Fibroblast of skin of abdomen (primary cell): ENCODE data around the gene DYNC1H1.
A peak's percentile ranks its signal among the peaks of the same experiment; 100 is the strongest.

Experiments
- DNase-seq: peaks from one replicate; pipeline ENCODE4 v3.0.0-alpha.2; 2013

The DYNC1H1 gene

GRCh38 chr14:102000902-102001301, 36.5 kb downstream of the DYNC1H1 start:
- no peak for DNase-seq

- DNase-seq, result no peak
Observed at GRCh38 chr14:102005336-102005735, 41.0 kb downstream of the DYNC1H1 start.

- no peak for DNase-seq
Observed at GRCh38 chr14:102007916-102008418, 43.6 kb downstream of the DYNC1H1 start.

DNA sequence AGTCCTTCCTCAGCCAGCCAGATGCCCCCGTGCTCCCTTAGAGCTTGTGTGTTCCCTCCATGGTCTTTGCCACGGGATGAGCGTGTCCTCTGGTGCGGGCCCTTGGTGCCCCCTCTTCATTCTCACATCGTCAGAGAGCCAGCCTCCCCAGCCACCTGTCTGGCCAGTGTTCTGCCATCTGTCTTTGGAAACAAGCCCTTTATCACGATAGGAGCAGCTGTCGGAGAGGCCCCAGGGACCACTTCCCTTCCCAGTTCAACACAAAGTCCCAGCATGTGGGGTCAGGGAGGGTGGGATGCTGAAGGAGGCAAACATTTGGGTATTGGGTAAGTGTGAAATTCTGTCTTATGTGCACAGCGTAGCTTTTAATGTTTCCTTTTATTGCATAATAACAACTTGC, 44.5 kb downstream of the DYNC1H1 start:
- DNase-seq, result no peak

DNA sequence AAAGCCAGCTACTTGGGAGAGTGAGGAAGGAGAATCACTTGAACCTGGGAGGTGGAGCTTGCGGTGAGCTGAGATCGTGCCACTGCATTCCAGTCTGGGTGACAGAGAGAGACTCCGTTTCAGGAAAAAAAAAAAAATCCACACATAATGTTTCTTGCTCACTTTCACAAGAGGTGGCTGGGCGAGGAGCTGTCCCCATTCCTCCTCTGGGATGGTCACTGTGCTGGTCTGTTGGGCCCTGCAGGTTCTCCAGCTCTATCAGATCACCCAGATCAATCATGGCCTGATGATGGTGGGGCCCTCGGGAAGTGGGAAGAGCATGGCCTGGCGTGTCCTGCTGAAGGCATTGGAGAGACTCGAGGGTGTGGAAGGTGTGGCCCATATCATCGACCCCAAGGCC, 47.3 kb downstream of the DYNC1H1 start:
- DNase-seq, result no peak

GRCh38 chr14:102012336-102012735, 48.0 kb downstream of the DYNC1H1 start:
- DNase-seq, result no peak

GRCh38 chr14:102013669-102014200, 49.4 kb downstream of the DYNC1H1 start:
- DNase-seq, result no peak

- no peak for DNase-seq
Observed at GRCh38 chr14:102015045-102015685, 50.8 kb downstream of the DYNC1H1 start.

- no peak for DNase-seq
Observed at GRCh38 chr14:102015771-102016170, 51.4 kb downstream of the DYNC1H1 start.

GRCh38 chr14:102016420-102017090, 52.2 kb downstream of the DYNC1H1 start:
- no peak for DNase-seq

GRCh38 chr14:102018251-102018650, 53.9 kb downstream of the DYNC1H1 start:
- no peak for DNase-seq

DNA sequence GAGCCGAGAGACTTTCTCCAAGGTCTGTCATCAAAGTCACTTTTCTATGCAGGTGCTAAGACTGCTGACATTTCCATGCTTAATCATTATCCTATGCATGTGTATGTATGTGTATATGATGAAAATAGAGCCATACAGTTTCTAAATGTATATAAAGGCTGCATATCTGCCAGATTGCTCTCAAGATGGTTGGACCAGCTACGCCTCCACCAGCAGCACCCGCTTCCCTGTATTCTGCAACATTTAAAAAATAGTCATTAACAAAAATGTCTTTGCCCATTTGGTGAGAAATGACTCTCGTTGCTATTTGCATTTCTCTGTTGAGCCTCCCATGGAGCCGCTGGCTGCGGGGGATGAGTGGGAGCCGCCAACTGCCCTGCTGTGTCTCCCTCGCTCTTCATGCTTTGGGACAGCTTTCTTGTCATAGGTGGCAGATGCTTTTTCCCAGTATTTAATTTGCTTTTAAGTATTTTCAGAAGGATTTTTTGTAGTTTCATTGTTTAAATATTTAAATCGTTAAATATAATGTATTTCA, 54.7 kb downstream of the DYNC1H1 start:
- no peak for DNase-seq

GRCh38 chr14:102020058-102020971, 55.9 kb downstream of the DYNC1H1 start:
- peak; percentile 77 for DNase-seq

- no peak for DNase-seq
Observed at GRCh38 chr14:102026934-102027333, 62.6 kb downstream of the DYNC1H1 start.

- no peak for DNase-seq
Observed at GRCh38 chr14:102027951-102028350, 63.6 kb downstream of the DYNC1H1 start.

DNA sequence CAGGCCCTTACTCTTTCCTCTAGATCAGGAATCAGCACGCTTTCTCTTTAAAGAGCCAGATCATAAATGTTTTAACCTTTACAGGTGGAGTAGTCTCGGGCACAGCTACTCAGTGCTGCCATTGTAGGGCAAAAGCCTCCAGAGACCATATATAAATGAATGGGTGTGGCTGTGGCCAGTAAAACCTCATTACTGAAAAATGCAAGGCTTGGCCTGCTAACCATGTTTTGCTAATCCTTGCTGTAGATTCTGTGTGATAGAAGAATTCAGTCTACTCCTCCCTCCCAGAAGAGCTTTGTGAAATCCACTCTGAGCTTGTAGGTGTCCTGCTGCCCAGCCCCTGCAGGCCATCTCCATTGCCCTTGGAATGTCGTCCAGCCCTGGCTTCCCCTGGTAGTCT, 64.4 kb downstream of the DYNC1H1 start:
- peak; percentile 65 for DNase-seq

DNA sequence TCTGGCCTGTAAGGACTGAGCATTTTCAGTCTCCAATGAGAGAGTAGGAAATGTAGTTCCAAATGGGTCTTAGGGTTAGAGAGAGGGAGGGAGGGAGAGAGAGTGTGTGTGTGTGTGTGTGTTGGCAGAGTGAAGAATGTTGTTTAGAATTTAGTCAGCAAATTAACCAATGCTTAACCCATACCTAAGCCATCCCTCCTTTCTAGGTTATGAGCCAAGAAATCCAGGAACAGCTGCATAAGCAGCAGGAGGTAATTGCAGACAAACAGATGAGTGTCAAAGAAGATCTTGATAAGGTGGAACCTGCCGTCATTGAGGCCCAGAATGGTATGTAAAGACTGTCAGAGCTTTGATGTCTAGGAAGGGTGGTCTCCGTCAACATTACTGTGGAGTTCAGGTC, 65.6 kb downstream of the DYNC1H1 start:
- DNase-seq, result peak; percentile 17

GRCh38 chr14:102033241-102033640, 68.9 kb downstream of the DYNC1H1 start:
- DNase-seq, result no peak

DNA sequence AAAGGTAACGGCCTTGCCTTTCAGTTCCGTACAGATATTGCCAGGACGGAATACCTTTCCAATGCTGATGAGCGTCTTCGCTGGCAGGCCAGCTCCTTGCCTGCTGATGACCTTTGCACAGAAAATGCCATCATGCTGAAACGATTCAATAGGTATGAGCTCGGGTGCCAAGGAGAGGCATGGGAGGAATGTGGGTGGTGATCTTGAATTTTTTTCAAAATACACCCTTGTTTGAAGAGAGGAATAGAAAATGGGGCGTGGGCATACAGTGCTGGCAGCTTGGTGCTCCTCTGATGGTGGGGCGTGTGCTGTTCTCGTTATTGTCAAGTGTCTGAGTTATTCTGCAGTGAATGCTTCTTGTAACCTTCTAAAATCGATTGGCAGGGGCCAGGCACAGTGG, 69.9 kb downstream of the DYNC1H1 start:
- DNase-seq, result no peak

DNA sequence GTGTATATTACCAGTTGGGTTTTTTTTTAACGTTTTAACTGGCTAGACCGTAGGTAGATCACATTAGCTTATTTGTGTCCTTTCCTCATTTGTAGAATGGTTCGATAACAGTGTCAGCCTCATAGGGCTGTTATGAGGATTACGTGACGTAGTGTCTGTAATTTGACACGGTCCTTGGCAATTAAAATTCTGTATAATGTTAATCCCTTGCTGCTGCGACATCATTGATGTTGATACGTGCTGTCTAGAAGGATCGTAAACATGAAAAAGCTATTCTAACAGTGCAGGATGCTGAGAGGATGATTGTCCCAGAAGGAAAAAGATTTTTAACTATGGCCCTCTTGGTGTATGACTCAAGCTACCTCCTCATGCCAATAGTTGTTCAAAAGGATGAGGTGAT, 71.5 kb downstream of the DYNC1H1 start:
- DNase-seq, result no peak

- DNase-seq, result no peak
Observed at GRCh38 chr14:102037686-102038085, 73.3 kb downstream of the DYNC1H1 start.

- no peak for DNase-seq
Observed at GRCh38 chr14:102039157-102039556, 74.8 kb downstream of the DYNC1H1 start.

DNA sequence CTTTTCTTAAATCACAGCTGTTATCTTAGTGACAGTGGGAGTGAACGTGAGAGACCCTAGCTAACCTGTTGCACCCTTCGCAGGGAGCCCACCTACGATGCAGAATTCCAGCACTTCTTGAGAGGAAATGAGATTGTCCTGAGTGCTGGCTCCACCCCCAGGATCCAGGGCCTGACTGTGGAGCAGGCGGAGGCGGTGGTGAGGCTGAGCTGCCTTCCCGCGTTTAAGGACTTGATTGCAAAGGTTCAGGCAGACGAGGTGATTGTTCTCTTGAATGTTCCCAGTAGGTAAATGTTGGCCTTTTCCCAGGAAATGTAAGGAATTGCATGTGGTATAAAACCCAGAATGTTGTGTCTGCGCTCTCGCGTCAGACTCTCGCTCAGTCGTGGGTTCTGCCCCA, 75.8 kb downstream of the DYNC1H1 start:
- DNase-seq, result no peak
